ENCODE data around the gene NRN1L. TPM values are rescaled to one million over a fixed set of nuclear protein-coding genes. Genes with fewer than 3 reads are reported as not detected.

NRN1L gene
- total RNA-seq, 2 donors from 2014 or later: not detected

GRCh38 chr16:67873435-67874370 lies 11.0 kb upstream of the NRN1L start:
- no peaks in the 10 kb centered on the region for H3K27me3 ChIP-seq (replicated peaks; ENCODE audit: insufficient read depth)
- H3K27ac ChIP-seq: peak overlapping the region; percentile 69 to 79
- H3K4me1 ChIP-seq (ENCODE audit: control insufficient read depth in 1 of 2, low read depth in 2 of 2): peaks cover 30 to 42% of the 10 kb centered on the region in 2 donors
- DNase-seq (ENCODE audit: low spot score) (no peak), ATAC-seq (ENCODE audit: insufficient number of reproducible peaks, low FRiP score, low read depth) (no peak)
- no peaks in the 10 kb centered on the region for H3K9me3 ChIP-seq
- H3K4me3 ChIP-seq: peak overlapping the region; percentile 95
- H3K36me3 ChIP-seq: peaks cover 38% of the 10 kb centered on the region
- no peak for TF ChIP-seq CTCF (IDR thresholded peaks at IDR 0.05)

GRCh38 chr16:67874372-67874771 lies 10.3 kb upstream of the NRN1L start:
- no peak for DNase-seq (ENCODE audit: low spot score)
- Histone ChIP-seq H3K4me1 (ENCODE audit: control insufficient read depth in 1 of 2, low read depth in 2 of 2) (peaks cover 25 to 35% of the 10 kb centered on the region in 2 donors), H3K27me3 (replicated peaks; ENCODE audit: insufficient read depth) (no peaks in the 10 kb centered on the region), H3K27ac (no peak overlapping the region), H3K36me3 (peaks cover 43% of the 10 kb centered on the region), H3K4me3 (peak overlapping the region; percentile 95), H3K9me3 (no peaks in the 10 kb centered on the region)
- no peak for ATAC-seq (ENCODE audit: insufficient number of reproducible peaks, low FRiP score, low read depth)
- no peak for TF ChIP-seq CTCF (IDR thresholded peaks at IDR 0.05)

GRCh38 chr16:67877064-67877463 lies 7.6 kb upstream of the NRN1L start:
- no peak for ATAC-seq (ENCODE audit: insufficient number of reproducible peaks, low FRiP score, low read depth)
- no peak for TF ChIP-seq CTCF (IDR thresholded peaks at IDR 0.05)
- no peak overlapping the region for H3K27ac ChIP-seq
- H3K4me3 ChIP-seq: no peak overlapping the region
- H3K4me1 ChIP-seq (ENCODE audit: control insufficient read depth in 1 of 2, low read depth in 2 of 2): peaks cover 22 to 27% of the 10 kb centered on the region in 2 donors
- no peaks in the 10 kb centered on the region for H3K9me3 ChIP-seq
- peaks cover 59% of the 10 kb centered on the region for H3K36me3 ChIP-seq
- DNase-seq (ENCODE audit: low spot score): no peak
- H3K27me3 ChIP-seq (replicated peaks; ENCODE audit: insufficient read depth): no peaks in the 10 kb centered on the region

- no peaks in the 10 kb centered on the region for H3K27me3 ChIP-seq (replicated peaks; ENCODE audit: insufficient read depth)
- DNase-seq (ENCODE audit: low spot score) (no peak), ATAC-seq (ENCODE audit: insufficient number of reproducible peaks, low FRiP score, low read depth) (no peak)
- peaks cover 16 to 20% of the 10 kb centered on the region in 2 donors for H3K4me1 ChIP-seq (ENCODE audit: control insufficient read depth in 1 of 2, low read depth in 2 of 2)
- TF ChIP-seq CTCF (IDR thresholded peaks at IDR 0.05): no peak
- no peak overlapping the region for H3K27ac ChIP-seq
- no peaks in the 10 kb centered on the region for H3K9me3 ChIP-seq
- H3K36me3 ChIP-seq: peaks cover 68% of the 10 kb centered on the region
- no peak overlapping the region for H3K4me3 ChIP-seq
These were observed 6.5 kb upstream of the NRN1L start for GRCh38 chr16:67878232-67878631.

- H3K36me3 ChIP-seq: peaks cover 68% of the 10 kb centered on the region
- H3K27ac ChIP-seq: no peak overlapping the region
- DNase-seq (ENCODE audit: low spot score) (no peak), ATAC-seq (ENCODE audit: insufficient number of reproducible peaks, low FRiP score, low read depth) (no peak)
- peaks cover 14 to 21% of the 10 kb centered on the region in 2 donors for H3K4me1 ChIP-seq (ENCODE audit: control insufficient read depth in 1 of 2, low read depth in 2 of 2)
- H3K9me3 ChIP-seq: no peaks in the 10 kb centered on the region
- no peak for TF ChIP-seq CTCF (IDR thresholded peaks at IDR 0.05)
- no peaks in the 10 kb centered on the region for H3K27me3 ChIP-seq (replicated peaks; ENCODE audit: insufficient read depth)
- no peak overlapping the region for H3K4me3 ChIP-seq
These were observed 5.8 kb upstream of the NRN1L start for GRCh38 chr16:67878846-67879245.
